ENCODE data around the gene BRAF. TPM values are rescaled to one million over a fixed set of nuclear protein-coding genes. Genes with fewer than 3 reads are reported as not detected.
"Not testable (repeated sequence)": the region's sequence is repeated elsewhere in the genome, so short reads cannot be mapped to it uniquely, and the experiment has no call there.

Gene BRAF
- total RNA-seq, 1 donor from 2014 or later, result 52.8 TPM

DNA sequence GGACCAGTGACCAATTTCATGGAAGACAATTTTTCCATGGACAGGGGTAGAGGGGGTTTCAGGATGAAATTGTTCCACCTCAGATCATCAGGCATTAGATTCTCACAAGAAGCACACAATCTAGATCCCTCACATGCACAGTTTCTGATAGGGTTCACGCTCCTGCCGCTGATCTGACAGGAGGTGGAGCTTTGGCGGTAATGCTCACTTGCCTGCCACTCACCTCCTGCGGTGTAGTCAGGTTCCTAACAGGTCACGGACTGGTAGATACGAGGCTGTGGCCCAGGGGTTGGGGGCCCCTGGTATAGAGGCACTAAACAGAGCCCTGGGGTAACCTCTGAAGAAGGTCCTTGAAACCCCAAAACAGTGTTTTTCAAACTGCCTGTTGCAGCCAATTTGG is 6.5 kb downstream of the BRAF start:
- H3K27ac ChIP-seq, result no peak overlapping the region
- TF ChIP-seq, protein P1, sequence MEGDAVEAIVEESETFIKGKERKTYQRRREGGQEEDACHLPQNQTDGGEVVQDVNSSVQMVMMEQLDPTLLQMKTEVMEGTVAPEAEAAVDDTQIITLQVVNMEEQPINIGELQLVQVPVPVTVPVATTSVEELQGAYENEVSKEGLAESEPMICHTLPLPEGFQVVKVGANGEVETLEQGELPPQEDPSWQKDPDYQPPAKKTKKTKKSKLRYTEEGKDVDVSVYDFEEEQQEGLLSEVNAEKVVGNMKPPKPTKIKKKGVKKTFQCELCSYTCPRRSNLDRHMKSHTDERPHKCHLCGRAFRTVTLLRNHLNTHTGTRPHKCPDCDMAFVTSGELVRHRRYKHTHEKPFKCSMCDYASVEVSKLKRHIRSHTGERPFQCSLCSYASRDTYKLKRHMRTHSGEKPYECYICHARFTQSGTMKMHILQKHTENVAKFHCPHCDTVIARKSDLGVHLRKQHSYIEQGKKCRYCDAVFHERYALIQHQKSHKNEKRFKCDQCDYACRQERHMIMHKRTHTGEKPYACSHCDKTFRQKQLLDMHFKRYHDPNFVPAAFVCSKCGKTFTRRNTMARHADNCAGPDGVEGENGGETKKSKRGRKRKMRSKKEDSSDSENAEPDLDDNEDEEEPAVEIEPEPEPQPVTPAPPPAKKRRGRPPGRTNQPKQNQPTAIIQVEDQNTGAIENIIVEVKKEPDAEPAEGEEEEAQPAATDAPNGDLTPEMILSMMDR (IDR thresholded peaks at IDR 0.05), result no peak
- TF ChIP-seq POLR2A (IDR thresholded peaks at IDR 0.05) (no peak), POLR2AphosphoS5 (IDR thresholded peaks at IDR 0.05; ENCODE audit: insufficient read depth in 1 of 2, low read depth in 1 of 2) (no peak)
- H3K9me3 ChIP-seq, result no peaks in the 10 kb centered on the region
- H3K4me1 ChIP-seq, result peaks cover 40% of the 10 kb centered on the region
- DNase-seq (ENCODE audit: extremely low spot score in 2 of 2), result no peak
- H3K36me3 ChIP-seq, result no peaks in the 10 kb centered on the region
- H3K27me3 ChIP-seq, result no peaks in the 10 kb centered on the region
- no peak overlapping the region for H3K4me3 ChIP-seq
- intact Hi-C loops (cut with DNase I), result loop anchor here (5.0 kb wide), 1 partner anchor 376 kb away; no protein-coding TSS in a partner anchor

DNA sequence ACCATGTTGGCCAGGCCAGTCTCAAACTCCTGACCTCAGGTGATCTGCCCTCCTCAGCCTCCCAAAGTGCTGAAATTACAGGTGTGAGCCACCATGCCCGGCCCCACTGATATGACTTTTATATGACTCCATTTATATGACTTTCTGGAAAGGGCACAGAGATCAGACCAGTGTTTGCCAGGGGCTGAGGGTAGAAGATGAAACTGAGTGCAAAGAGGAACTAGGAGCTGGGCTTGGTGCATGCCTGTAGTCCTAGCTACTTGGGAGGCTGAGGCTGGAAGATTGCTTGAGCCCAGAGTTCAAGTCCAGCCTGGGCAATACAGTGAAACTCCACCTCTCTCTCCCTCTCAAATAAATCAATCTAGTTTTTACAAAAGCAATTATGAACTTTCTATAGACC is 7.5 kb downstream of the BRAF start:
- intact Hi-C loops (cut with DNase I), result loop anchor here (5.0 kb wide), 1 partner anchor 375 kb away; no protein-coding TSS in a partner anchor
- peaks cover 32% of the 10 kb centered on the region for H3K4me1 ChIP-seq
- no peaks in the 10 kb centered on the region for H3K9me3 ChIP-seq
- no peaks in the 10 kb centered on the region for H3K27me3 ChIP-seq
- H3K36me3 ChIP-seq, result no peaks in the 10 kb centered on the region
- TF ChIP-seq POLR2A (IDR thresholded peaks at IDR 0.05), result no peak
- no peak for TF ChIP-seq POLR2AphosphoS5 (IDR thresholded peaks at IDR 0.05; ENCODE audit: insufficient read depth in 1 of 2, low read depth in 1 of 2)
- TF ChIP-seq, protein P1 (IDR thresholded peaks at IDR 0.05), result no peak
- no peak for DNase-seq (ENCODE audit: extremely low spot score in 2 of 2)
- no peak overlapping the region for H3K4me3 ChIP-seq
- H3K27ac ChIP-seq, result no peak overlapping the region

DNA sequence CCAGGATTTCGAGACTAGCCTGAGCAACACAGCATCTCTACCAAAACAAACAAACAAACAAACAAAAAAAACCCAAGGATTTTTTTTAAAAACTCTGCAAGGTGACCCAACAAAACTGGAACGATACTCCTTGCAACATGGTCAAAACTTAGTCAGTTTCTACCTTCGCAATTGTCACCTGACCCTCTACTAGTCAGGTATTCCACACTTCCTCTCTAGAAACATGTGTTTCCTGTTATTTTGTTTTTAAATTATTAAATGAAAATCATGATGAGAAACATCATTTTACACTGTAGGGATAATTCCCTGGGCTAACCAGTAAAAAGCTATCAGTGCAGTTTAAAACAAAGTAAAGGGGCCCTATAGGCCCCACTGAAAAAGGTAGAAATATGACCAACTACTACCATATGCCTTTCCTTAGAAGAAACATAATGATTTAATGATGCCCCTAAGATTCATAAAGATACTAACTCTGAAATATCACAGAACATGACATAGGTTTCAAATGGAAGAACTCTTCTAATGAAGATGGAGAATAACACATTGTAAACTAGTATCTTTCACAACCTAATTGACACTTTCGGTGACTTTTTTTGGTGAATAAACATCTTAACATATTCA is 8.7 kb downstream of the BRAF start:
- H3K4me1 ChIP-seq, result peaks cover 33% of the 10 kb centered on the region

DNA sequence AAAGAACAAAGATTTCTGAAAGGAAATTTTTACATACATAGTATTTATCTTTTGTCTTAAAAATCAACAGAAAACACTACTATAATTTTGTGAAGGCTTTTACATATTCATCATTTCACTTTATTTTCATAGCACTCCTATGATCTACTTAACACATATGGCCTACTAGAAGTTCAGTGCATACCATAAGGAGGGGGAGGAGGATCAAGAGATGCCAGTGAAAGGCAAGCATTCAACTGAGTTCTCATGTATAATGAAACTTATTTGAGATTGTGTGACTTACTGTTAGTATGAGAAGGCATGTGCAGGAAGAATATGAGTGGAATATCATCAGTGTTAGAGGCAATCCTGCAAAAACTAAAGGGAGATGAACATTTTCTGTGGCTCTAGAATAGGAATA is 10.6 kb downstream of the BRAF start:
- TF ChIP-seq POLR2AphosphoS5 (IDR thresholded peaks at IDR 0.05; ENCODE audit: insufficient read depth in 1 of 2, low read depth in 1 of 2) (no peak), POLR2A (IDR thresholded peaks at IDR 0.05) (no peak)
- TF ChIP-seq, protein P1 (IDR thresholded peaks at IDR 0.05), result no peak
- Histone ChIP-seq H3K4me3 (no peak overlapping the region), H3K36me3 (no peaks in the 10 kb centered on the region), H3K27me3 (no peaks in the 10 kb centered on the region), H3K27ac (no peak overlapping the region), H3K9me3 (no peaks in the 10 kb centered on the region), H3K4me1 (peaks cover 21% of the 10 kb centered on the region)
- intact Hi-C loops (cut with DNase I), result no loop called here
- no peak for DNase-seq (ENCODE audit: extremely low spot score in 2 of 2)

More for the DNA sequence above, 8.7 kb downstream of the BRAF start:
- Histone ChIP-seq H3K4me3 (no peak overlapping the region), H3K27me3 (no peaks in the 10 kb centered on the region), H3K36me3 (no peaks in the 10 kb centered on the region), H3K9me3 (no peaks in the 10 kb centered on the region), H3K27ac (no peak overlapping the region)
- intact Hi-C loops (cut with DNase I), result loop anchor here (5.0 kb wide), 1 partner anchor 374 kb away; no protein-coding TSS in a partner anchor
- TF ChIP-seq, protein P1 (IDR thresholded peaks at IDR 0.05), result no peak
- TF ChIP-seq POLR2AphosphoS5 (IDR thresholded peaks at IDR 0.05; ENCODE audit: insufficient read depth in 1 of 2, low read depth in 1 of 2) (no peak), POLR2A (IDR thresholded peaks at IDR 0.05) (no peak)
- DNase-seq (ENCODE audit: extremely low spot score in 2 of 2), result no peak

DNA sequence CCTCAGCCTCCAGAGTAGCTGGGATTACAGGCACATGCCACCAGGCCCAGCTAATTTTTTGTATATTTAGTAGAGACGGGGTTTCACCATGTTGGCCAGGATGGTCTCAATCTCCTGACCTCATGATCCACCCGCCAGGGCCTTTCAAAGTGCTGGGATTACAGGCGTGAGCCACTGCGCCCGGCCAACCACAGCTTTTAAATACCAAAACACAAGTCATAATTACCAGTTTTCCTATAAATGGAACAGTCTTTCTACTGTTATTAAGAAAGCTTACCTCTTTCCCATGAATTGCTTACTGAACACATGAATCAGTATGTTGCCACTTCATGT is 11.2 kb downstream of the BRAF start:
- intact Hi-C loops (cut with DNase I); H3K27me3 ChIP-seq; H3K36me3 ChIP-seq; H3K4me3 ChIP-seq; H3K9me3 ChIP-seq; DNase-seq (ENCODE audit: extremely low spot score in 2 of 2); H3K27ac ChIP-seq: not testable (repeated sequence)
- H3K4me1 ChIP-seq, result peaks cover 21% of the 10 kb centered on the region
